Stimulated activated CD4-positive, alpha-beta T cell treated with anti-CD3 and anti-CD28 coated beads, Interleukin-4, amount 100 ng/mL, for 48 hours (primary cell): Measurements from ENCODE around the gene ENTHD1.
"Not testable (repeated sequence)": the region's sequence is repeated elsewhere in the genome, so short reads cannot be mapped to it uniquely, and the experiment has no call there.

Experiments
- DNase-seq, 2 donors: peaks; one replicate each; pipeline ENCODE4 v3.0.0-alpha.2; 2020; ENCODE audit warnings: low read depth in 2 of 2

The ENTHD1 gene

GRCh38 chr22:39924286-39924685 is 30.7 kb upstream of the ENTHD1 start:
- DNase-seq: no peak

- no peak for DNase-seq
Measured at GRCh38 chr22:39923696-39924095, 30.1 kb upstream of the ENTHD1 start.

GRCh38 chr22:39920134-39920743 is 26.7 kb upstream of the ENTHD1 start:
- peak; percentile 59 to 67 for DNase-seq

GRCh38 chr22:39917776-39918495 is 24.4 kb upstream of the ENTHD1 start:
- DNase-seq: no peak

- DNase-seq: no peak
Measured at GRCh38 chr22:39917197-39917643, 23.7 kb upstream of the ENTHD1 start.

GRCh38 chr22:39916496-39916895 is 22.9 kb upstream of the ENTHD1 start:
- no peak for DNase-seq

- no peak for DNase-seq
Measured at GRCh38 chr22:39915295-39915726, 21.8 kb upstream of the ENTHD1 start.

GRCh38 chr22:39914584-39914983 is 21.0 kb upstream of the ENTHD1 start:
- DNase-seq: no peak

GRCh38 chr22:39913886-39914285 is 20.3 kb upstream of the ENTHD1 start:
- no peak for DNase-seq

GRCh38 chr22:39913321-39913720 is 19.8 kb upstream of the ENTHD1 start:
- DNase-seq: no peak

GRCh38 chr22:39910876-39911613 is 17.5 kb upstream of the ENTHD1 start:
- DNase-seq: no peak

- DNase-seq: no peak
Measured at GRCh38 chr22:39908737-39909136, 15.2 kb upstream of the ENTHD1 start.

GRCh38 chr22:39908136-39908535 is 14.6 kb upstream of the ENTHD1 start:
- DNase-seq: no peak

- DNase-seq: no peak
Measured at GRCh38 chr22:39907605-39908097, 14.1 kb upstream of the ENTHD1 start.

GRCh38 chr22:39907047-39907446 is 13.5 kb upstream of the ENTHD1 start:
- DNase-seq: no peak

GRCh38 chr22:39906207-39906606 is 12.6 kb upstream of the ENTHD1 start:
- no peak for DNase-seq

GRCh38 chr22:39905687-39906086 is 12.1 kb upstream of the ENTHD1 start:
- DNase-seq: no peak

GRCh38 chr22:39904862-39905261 is 11.3 kb upstream of the ENTHD1 start:
- DNase-seq: no peak

GRCh38 chr22:39904024-39904423 is 10.5 kb upstream of the ENTHD1 start:
- not testable (repeated sequence) for DNase-seq

- DNase-seq: no peak
Measured at GRCh38 chr22:39901565-39902146, 8.1 kb upstream of the ENTHD1 start.

GRCh38 chr22:39900306-39901227 is 7.0 kb upstream of the ENTHD1 start, which contains the start of gene GRAP2:
Gene GRAP2, plus strand, starts transcription at chr22:39901084. Its CDS starts 46,023 bp downstream, at chr22:39947107.
- DNase-seq: no peak
